ENCODE data around the gene EPO. TPM values are rescaled to one million over a fixed set of nuclear protein-coding genes. Genes with fewer than 3 reads are reported as not detected.

The EPO gene
- total RNA-seq, 1 experiment from 2014 or later = not detected

GRCh38 chr7:100688326-100688860, 31.9 kb upstream of the EPO start:
- DNase-seq (ENCODE audit: low read depth, low spot score) (no peak), ATAC-seq (no peak)
- intact Hi-C loops (cut with micrococcal nuclease; ENCODE audit: unreplicated experiment) = loop anchor here (10.0 kb wide), 1 partner anchor 54 kb away; no protein-coding TSS in a partner anchor
- Histone ChIP-seq H3K36me3 (ENCODE audit: control insufficient read depth, insufficient read depth, low read length) (peaks cover 3% of the 10 kb centered on the region; the same call in 1 of the 2 replicates), H3K27ac (ENCODE audit: low read length) (no peak overlapping the region), H3K4me1 (ENCODE audit: control insufficient read depth, insufficient read depth, low read length) (peaks cover 20% of the 10 kb centered on the region), H3K27me3 (ENCODE audit: control insufficient read depth, insufficient read depth, low read length) (no peaks in the 10 kb centered on the region), H3K4me3 (ENCODE audit: low read depth in 2 of 2, low read length in 2 of 2) (no peak overlapping the region), H3K9me3 (ENCODE audit: control insufficient read depth, insufficient read depth, low read depth, low read length) (no peaks in the 10 kb centered on the region)
- CTCF ChIA-PET = no interaction called here
- no peak for TF ChIP-seq TCF7L2 (IDR thresholded peaks at IDR 0.05; ENCODE audit: low read depth, low read length)
- TF ChIP-seq SIN3A (IDR thresholded peaks at IDR 0.05; ENCODE audit: borderline replicate concordance, insufficient read depth, low read depth, low read length) = no peak
- TF ChIP-seq CTCF (IDR thresholded peaks at IDR 0.05) = no peak
- no peak for TF ChIP-seq POLR2AphosphoS5 (IDR thresholded peaks at IDR 0.05; ENCODE audit: low read depth, low read length)
- no peak for TF ChIP-seq REST (IDR thresholded peaks at IDR 0.05; ENCODE audit: insufficient read depth in 1 of 2, low read depth in 2 of 2, low read length in 1 of 2)
- POLR2A ChIA-PET = no interaction called here
- no TSS peak for BruUV-seq (replicated peaks)
- in situ Hi-C loops (cut with HindIII; ENCODE audit: low pct_unique_long_range_greater_than_20kb, low sequenced_read_pairs) = no loop called here

- Histone ChIP-seq H3K27ac (ENCODE audit: low read length) (no peak overlapping the region), H3K4me3 (ENCODE audit: low read depth in 2 of 2, low read length in 2 of 2) (no peak overlapping the region), H3K27me3 (ENCODE audit: control insufficient read depth, insufficient read depth, low read length) (no peaks in the 10 kb centered on the region), H3K36me3 (ENCODE audit: control insufficient read depth, insufficient read depth, low read length) (peaks cover 3% of the 10 kb centered on the region; the same call in 1 of the 2 replicates), H3K4me1 (ENCODE audit: control insufficient read depth, insufficient read depth, low read length) (peaks cover 20% of the 10 kb centered on the region), H3K9me3 (ENCODE audit: control insufficient read depth, insufficient read depth, low read depth, low read length) (no peaks in the 10 kb centered on the region)
- intact Hi-C loops (cut with micrococcal nuclease; ENCODE audit: unreplicated experiment) (loop anchor here (10.0 kb wide), 1 partner anchor 55 kb away; no protein-coding TSS in a partner anchor), in situ Hi-C loops (cut with HindIII; ENCODE audit: low pct_unique_long_range_greater_than_20kb, low sequenced_read_pairs) (no loop called here)
- TSS peak; percentile 7 for BruUV-seq (replicated peaks)
- CTCF ChIA-PET = interaction anchor here (0.6 to 0.8 kb wide), 3 partner anchors 14 to 146 kb away, joined by 3 read pairs; no protein-coding TSS in a partner anchor
- DNase-seq (ENCODE audit: low read depth, low spot score) = no peak
- POLR2A ChIA-PET = interaction anchor here (0.6 kb wide), 2 partner anchors 90 to 666 kb away, joined by 3 to 7 read pairs; no protein-coding TSS in a partner anchor
- no peak for ATAC-seq
- TF ChIP-seq SIN3A (IDR thresholded peaks at IDR 0.05; ENCODE audit: borderline replicate concordance, insufficient read depth, low read depth, low read length) (no peak), REST (IDR thresholded peaks at IDR 0.05; ENCODE audit: insufficient read depth in 1 of 2, low read depth in 2 of 2, low read length in 1 of 2) (no peak), CTCF (IDR thresholded peaks at IDR 0.05) (no peak), POLR2AphosphoS5 (IDR thresholded peaks at IDR 0.05; ENCODE audit: low read depth, low read length) (no peak), TCF7L2 (IDR thresholded peaks at IDR 0.05; ENCODE audit: low read depth, low read length) (no peak)
These were observed 30.8 kb upstream of the EPO start for GRCh38 chr7:100689230-100690135.

Measured in Panc1 (cell line).